Stimulated activated CD4-positive, alpha-beta T cell treated with anti-CD3 and anti-CD28 coated beads, Interleukin-15, amount 100 ng/mL, for 48 hours (primary cell): ENCODE measurements around the gene CNBD2.
A peak's percentile ranks its signal among the peaks of the same experiment; 100 is the strongest.
"Not testable (repeated sequence)": the region's sequence is repeated elsewhere in the genome, so short reads cannot be mapped to it uniquely, and the experiment has no call there.

Source experiments
- DNase-seq, 2 donors: peaks; one replicate each; pipeline ENCODE4 v3.0.0-alpha.2; 2020; ENCODE audit warnings: low read depth in 2 of 2

The CNBD2 gene

GRCh38 chr20:35967979-35968640, at the start of gene CNBD2:
CNBD2 (plus strand) TSS chr20:35968590; CDS start chr20:35968763, 173 bp downstream.
- no peak for DNase-seq

GRCh38 chr20:35920523-35920922, 47.9 kb upstream of the CNBD2 start:
- DNase-seq, result no peak

GRCh38 chr20:35929301-35929700, 39.1 kb upstream of the CNBD2 start:
- no peak for DNase-seq

GRCh38 chr20:35934050-35934449, 34.3 kb upstream of the CNBD2 start:
- no peak for DNase-seq

- DNase-seq, result no peak
Measured at GRCh38 chr20:35939264-35939663, 29.1 kb upstream of the CNBD2 start.

- DNase-seq, result no peak
Measured at GRCh38 chr20:35941620-35942019, 26.8 kb upstream of the CNBD2 start.

- no peak for DNase-seq
Measured at GRCh38 chr20:35942243-35942642, 26.1 kb upstream of the CNBD2 start.

- no peak for DNase-seq
Measured at GRCh38 chr20:35947489-35947888, 20.9 kb upstream of the CNBD2 start.

- DNase-seq, result no peak
Measured at GRCh38 chr20:35947907-35948306, 20.5 kb upstream of the CNBD2 start.

- DNase-seq, result no peak
Measured at GRCh38 chr20:35950093-35950492, 18.3 kb upstream of the CNBD2 start.

- DNase-seq, result not testable (repeated sequence)
Measured at GRCh38 chr20:35952080-35952479, 16.3 kb upstream of the CNBD2 start.

- DNase-seq, result no peak
Measured at GRCh38 chr20:35952480-35953386, 15.7 kb upstream of the CNBD2 start.

- peak; percentile 42 to 49 for DNase-seq
Measured at GRCh38 chr20:35953387-35954199, 14.8 kb upstream of the CNBD2 start.

GRCh38 chr20:35954200-35954906, 14.0 kb upstream of the CNBD2 start, which contains the start of gene SCAND1:
SCAND1 (minus strand) TSS chr20:35954502; CDS start chr20:35954284, 218 bp downstream.
- DNase-seq, result peak; percentile 93 to 99

GRCh38 chr20:35954907-35955251, 13.5 kb upstream of the CNBD2 start:
- DNase-seq, result no peak

GRCh38 chr20:35956616-35957015, 11.8 kb upstream of the CNBD2 start:
- DNase-seq, result no peak

- not testable (repeated sequence) for DNase-seq
Measured at GRCh38 chr20:35959291-35959690, 9.1 kb upstream of the CNBD2 start.

GRCh38 chr20:35963878-35964277, 4.5 kb upstream of the CNBD2 start:
- no peak for DNase-seq

- DNase-seq, result no peak
Measured at GRCh38 chr20:35968930-35969329, 540 bp downstream of the CNBD2 start.

GRCh38 chr20:35971981-35972380, 3.6 kb downstream of the CNBD2 start:
- no peak for DNase-seq

GRCh38 chr20:35972462-35972861, 4.1 kb downstream of the CNBD2 start:
- no peak for DNase-seq
